Esophagus muscularis mucosa (tissue), 4 donors: Measurements from ENCODE around the gene PCBP3. TPM values are rescaled to one million over a fixed set of nuclear protein-coding genes. Genes with fewer than 3 reads are reported as not detected.

Experiments used
- DNase-seq: peaks from one replicate; pipeline ENCODE4 v3.0.0-alpha.2; 2017; ENCODE audit errors: extremely low spot score
- H3K27ac ChIP-seq, 4 donors: fragments of 200-600 bp; sonication (generic); replicated peaks in 1 of 4; 1 replicate in 3 of 4; 2 replicates in 1 of 4; pipeline ENCODE4 v1.5.1; 2016 to 2019; ENCODE audit warnings: mild to moderate bottlenecking in 1 of 4
- H3K27me3 ChIP-seq, 4 donors: fragments of 200-600 bp; sonication (generic); one replicate each; pipeline versions ENCODE4 v1.5.1 to v1.6.0; 2016 to 2019
- H3K36me3 ChIP-seq, 4 donors: fragments of 200-600 bp; sonication (generic); one replicate each; pipeline ENCODE4 v1.5.1; 2016 to 2019
- H3K4me1 ChIP-seq, 4 donors: fragments of 200-600 bp; sonication (generic); one replicate each; pipeline ENCODE4 v1.5.1; 2016 to 2019
- H3K4me3 ChIP-seq, 4 donors: fragments of 200-600 bp; sonication (generic); 1 replicate in 2 of 4; 2 replicates in 2 of 4; pipeline ENCODE4 v1.5.1; 2016 to 2019; ENCODE audit warnings: mild to moderate bottlenecking in 4 of 4, moderate library complexity in 1 of 4
- H3K9me3 ChIP-seq, 4 donors: fragments of 200-600 bp; sonication (generic); 1 replicate in 3 of 4; 2 replicates in 1 of 4; pipeline ENCODE4 v1.5.1; 2016 to 2019
- EP300 ChIP-seq: sonication (generic); formaldehyde crosslinking; IDR thresholded peaks from one replicate; pipeline ENCODE4 v1.6.1; 2017; ENCODE audit warnings: antibody characterized with exemption
- POLR2A ChIP-seq: fragments of 450-650 bp; IDR thresholded peaks from one replicate; pipeline ENCODE4 v1.6.1; 2017; ENCODE audit warnings: antibody characterized with exemption, moderate library complexity, mild to moderate bottlenecking, low read depth
- POLR2AphosphoS5 ChIP-seq, 2 donors: sonication (generic); formaldehyde crosslinking; IDR thresholded peaks; one replicate each; pipeline ENCODE4 v1.6.1; 2017; ENCODE audit warnings: antibody characterized with exemption in 2 of 2
- WGBS: methylation state at CpG from one replicate; pipeline ENCODE4 v1.1.5; 2018; 5-methylcytosine and 5-hydroxymethylcytosine counted together
- intact Hi-C: fragments of 100-400 bp; cut with DNase I; formaldehyde crosslinking; loops from one replicate; pipeline ENCODE4 v1.15.1; 2023
- total RNA-seq, 4 donors: library from RNA; depleted of rRNA; stranded (reverse); fragments of >200 nt; gene quantifications; one replicate each; pipeline versions ENCODE4 v1.1.0 to v1.2.1, GENCODE V29; 2016
- TF ChIP-seq, protein P1 (sequence below), 3 experiments: fragments of 200-600 bp in 2 of 3; fragments of 450-650 bp in 1 of 3; sonication (generic) in 2 of 3; IDR thresholded peaks; one replicate each; pipeline ENCODE4 v1.5.1; 2017 to 2019; ENCODE audit warnings: antibody characterized with exemption in 3 of 3, mild to moderate bottlenecking in 2 of 3, moderate library complexity in 1 of 3

The PCBP3 gene
- total RNA-seq, 4 donors from 2014 or later, result 7.5 to 9.2 (median 8.1) TPM

DNA sequence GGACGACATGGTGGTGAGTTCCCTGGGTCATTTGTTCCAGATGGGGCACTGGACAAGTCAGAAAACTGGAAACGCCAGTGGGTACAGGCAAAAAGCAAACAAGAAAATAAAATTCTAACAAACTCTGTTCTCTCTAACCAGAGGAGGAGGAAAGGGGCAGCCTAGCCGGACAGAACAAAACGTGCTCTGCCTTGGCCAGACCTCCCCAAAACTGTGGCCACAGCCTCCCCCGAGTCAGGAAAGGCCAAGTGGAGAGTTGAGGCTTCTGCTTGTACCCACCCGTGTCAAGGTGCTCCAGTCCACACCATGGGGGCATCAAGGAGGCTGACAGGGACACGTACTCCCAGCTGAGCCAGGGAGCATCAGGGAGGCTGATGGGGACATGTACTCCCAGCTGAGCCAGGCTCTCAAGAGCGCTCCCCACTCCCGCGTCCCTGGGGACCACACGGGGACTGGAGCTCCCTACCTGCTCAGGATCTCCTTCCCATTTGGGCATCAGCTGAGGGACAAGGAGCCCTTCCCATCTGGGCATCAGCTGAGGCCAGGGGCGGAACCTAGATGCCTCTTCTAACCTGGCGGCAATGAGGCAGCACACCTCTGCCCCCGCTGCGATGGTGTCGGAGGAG, 183.3 kb downstream of the PCBP3 start:
- TF ChIP-seq POLR2A, result no peak
- TF ChIP-seq, protein P1, sequence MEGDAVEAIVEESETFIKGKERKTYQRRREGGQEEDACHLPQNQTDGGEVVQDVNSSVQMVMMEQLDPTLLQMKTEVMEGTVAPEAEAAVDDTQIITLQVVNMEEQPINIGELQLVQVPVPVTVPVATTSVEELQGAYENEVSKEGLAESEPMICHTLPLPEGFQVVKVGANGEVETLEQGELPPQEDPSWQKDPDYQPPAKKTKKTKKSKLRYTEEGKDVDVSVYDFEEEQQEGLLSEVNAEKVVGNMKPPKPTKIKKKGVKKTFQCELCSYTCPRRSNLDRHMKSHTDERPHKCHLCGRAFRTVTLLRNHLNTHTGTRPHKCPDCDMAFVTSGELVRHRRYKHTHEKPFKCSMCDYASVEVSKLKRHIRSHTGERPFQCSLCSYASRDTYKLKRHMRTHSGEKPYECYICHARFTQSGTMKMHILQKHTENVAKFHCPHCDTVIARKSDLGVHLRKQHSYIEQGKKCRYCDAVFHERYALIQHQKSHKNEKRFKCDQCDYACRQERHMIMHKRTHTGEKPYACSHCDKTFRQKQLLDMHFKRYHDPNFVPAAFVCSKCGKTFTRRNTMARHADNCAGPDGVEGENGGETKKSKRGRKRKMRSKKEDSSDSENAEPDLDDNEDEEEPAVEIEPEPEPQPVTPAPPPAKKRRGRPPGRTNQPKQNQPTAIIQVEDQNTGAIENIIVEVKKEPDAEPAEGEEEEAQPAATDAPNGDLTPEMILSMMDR (IDR thresholded peaks at IDR 0.05), result no peak
- no peak for TF ChIP-seq POLR2AphosphoS5 (IDR thresholded peaks at IDR 0.05)
- no peak for TF ChIP-seq EP300
- peak; percentile 86 for DNase-seq
- WGBS, result 92% methylated on average over 12 of the region's 16 CpGs
- peaks cover 0 to 2% (median 0%) of the 10 kb centered on the region in 4 donors for H3K4me1 ChIP-seq
- H3K27me3 ChIP-seq, result peaks cover 0 to 17% (median 0%) of the 10 kb centered on the region in 4 donors
- intact Hi-C loops, result no loop called here
- no peaks in the 10 kb centered on the region for H3K9me3 ChIP-seq
- H3K27ac ChIP-seq, result no peak overlapping the region
- H3K4me3 ChIP-seq, result no peak overlapping the region
- H3K36me3 ChIP-seq, result no peaks in the 10 kb centered on the region

DNA sequence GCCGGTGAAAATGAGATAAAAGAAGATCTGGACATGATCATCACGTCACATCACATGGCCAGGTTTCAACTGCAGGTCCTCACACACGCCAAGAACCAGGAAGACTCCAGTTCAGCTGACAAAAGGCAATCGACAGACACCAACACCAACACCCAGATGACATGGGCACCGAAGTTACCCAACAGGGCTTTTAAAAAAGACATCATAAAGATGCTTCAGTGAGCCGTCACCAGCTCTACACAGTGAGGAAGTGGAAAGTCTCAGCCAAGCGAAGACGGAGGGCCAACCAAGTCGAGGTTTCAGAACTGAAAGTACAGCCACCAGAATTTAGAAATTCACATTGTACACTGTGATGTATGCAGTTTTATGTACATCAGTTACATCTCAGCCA, 183.8 kb downstream of the PCBP3 start:
- peaks cover 0 to 4% (median 0%) of the 10 kb centered on the region in 4 donors for H3K4me1 ChIP-seq
- H3K9me3 ChIP-seq, result no peaks in the 10 kb centered on the region
- H3K36me3 ChIP-seq, result no peaks in the 10 kb centered on the region
- peak; percentile 81 for DNase-seq
- 91% methylated on average over 9 of the region's 9 CpGs for WGBS
- H3K27ac ChIP-seq, result no peak overlapping the region
- H3K4me3 ChIP-seq, result no peak overlapping the region
- peaks cover 0 to 13% (median 0%) of the 10 kb centered on the region in 4 donors for H3K27me3 ChIP-seq
- intact Hi-C loops, result no loop called here
- no peak for TF ChIP-seq POLR2A
- no peak for TF ChIP-seq EP300
- TF ChIP-seq, protein P1 (IDR thresholded peaks at IDR 0.05), result no peak
- no peak for TF ChIP-seq POLR2AphosphoS5 (IDR thresholded peaks at IDR 0.05)

DNA sequence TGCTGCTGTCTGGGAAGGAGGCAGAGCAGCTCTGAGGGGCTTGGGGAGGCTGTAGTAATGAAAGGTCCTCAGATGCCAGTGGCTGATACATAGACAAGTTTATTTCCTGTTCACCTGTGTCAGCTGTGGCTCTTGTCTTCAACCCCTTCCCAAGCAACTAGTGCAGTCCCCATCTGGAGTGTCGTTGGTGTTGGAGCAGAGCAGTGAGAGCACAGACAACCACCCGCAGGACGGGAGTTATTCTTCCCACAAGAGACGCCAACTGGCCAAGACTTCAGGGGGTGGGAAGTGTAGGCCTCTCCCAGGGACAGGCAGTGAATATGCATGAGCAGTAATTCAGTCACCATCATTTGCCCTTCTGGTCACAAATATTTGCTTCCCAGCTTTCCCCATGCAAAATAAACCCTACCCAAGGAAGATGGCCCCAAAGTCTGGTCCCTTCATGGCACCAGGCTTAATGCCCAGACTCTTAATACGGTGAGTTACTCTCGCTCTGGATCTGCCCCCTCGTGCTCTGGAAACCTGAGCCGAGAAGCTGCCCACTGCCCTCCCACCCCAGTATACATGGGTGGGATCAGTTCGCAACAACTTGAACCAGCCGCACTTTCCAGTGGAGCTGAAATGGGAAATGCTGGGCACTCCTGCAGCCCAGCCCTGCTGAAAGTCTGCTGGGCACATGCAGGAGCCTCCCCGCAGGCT, 184.5 kb downstream of the PCBP3 start:
- Histone ChIP-seq H3K27ac (no peak overlapping the region), H3K4me1 (peaks cover 0 to 4% (median 2%) of the 10 kb centered on the region in 4 donors), H3K36me3 (no peaks in the 10 kb centered on the region), H3K27me3 (peaks cover 0 to 13% (median 0%) of the 10 kb centered on the region in 4 donors), H3K9me3 (no peaks in the 10 kb centered on the region), H3K4me3 (no peak overlapping the region)
- DNase-seq, result peak; percentile 81
- intact Hi-C loops, result no loop called here
- TF ChIP-seq, protein P1 (IDR thresholded peaks at IDR 0.05), result no peak
- TF ChIP-seq POLR2A, result no peak
- no peak for TF ChIP-seq EP300
- no peak for TF ChIP-seq POLR2AphosphoS5 (IDR thresholded peaks at IDR 0.05)
- 92% methylated on average over 10 of the region's 11 CpGs for WGBS

DNA sequence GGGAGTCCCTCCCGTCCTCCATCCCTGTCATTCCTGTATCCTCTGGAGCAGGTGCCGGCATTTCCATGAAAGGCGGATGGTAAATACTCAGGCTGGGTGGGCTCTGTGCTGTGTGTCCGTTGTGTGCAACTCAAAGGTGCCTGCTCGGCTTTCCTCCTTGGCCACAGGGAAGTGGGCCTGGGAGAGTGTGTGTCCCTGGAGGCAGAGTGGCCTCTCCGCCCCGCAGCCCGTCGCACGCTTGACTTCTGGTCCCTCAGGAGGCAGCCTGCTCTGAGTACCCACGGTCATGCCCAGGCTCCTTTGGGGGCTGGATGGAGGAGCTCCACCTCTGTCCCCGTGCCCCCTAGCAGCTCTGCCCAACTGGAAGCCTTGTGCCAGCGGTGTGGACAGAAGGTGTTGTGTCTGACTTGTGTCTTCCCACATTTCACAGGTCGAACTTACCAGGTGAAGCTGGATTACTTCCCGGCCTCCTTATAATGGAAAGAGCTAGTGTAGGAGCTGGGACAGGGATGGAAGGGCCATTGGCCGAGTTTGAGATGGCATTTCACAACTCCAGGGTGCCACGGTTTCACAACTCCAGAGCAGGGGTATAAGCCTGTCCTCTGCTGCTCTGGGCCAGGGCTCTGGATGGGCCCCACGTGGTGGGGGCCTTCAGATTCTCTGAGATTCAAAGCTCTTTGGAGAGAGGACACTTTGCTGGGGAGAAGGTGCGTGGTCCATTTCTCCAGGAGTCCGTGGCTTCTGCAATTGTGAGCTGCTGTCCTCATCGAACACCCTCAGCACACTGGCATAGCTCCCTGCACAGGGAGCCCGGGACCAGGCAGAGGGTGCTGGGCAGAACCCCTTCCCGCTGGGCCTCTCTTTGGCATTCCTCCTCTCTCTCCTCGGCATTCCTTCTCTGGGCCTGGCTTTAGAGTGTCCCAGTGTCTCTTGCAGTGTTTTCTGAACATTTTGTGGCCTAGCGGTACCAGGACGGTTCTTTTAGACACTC, 185.3 kb downstream of the PCBP3 start:
- TF ChIP-seq, protein P1 (IDR thresholded peaks at IDR 0.05), result no peak
- TF ChIP-seq POLR2AphosphoS5 (IDR thresholded peaks at IDR 0.05) (no peak), EP300 (no peak), POLR2A (no peak)
- Histone ChIP-seq H3K9me3 (no peaks in the 10 kb centered on the region), H3K36me3 (no peaks in the 10 kb centered on the region), H3K27me3 (peaks cover 0 to 13% (median 0%) of the 10 kb centered on the region in 4 donors), H3K4me1 (peaks cover 0 to 5% (median 2%) of the 10 kb centered on the region in 4 donors), H3K4me3 (no peak overlapping the region), H3K27ac (no peak overlapping the region)
- intact Hi-C loops, result no loop called here
- peak; percentile 89 for DNase-seq
- 92% methylated on average over 21 of the region's 26 CpGs for WGBS
